Nephron (organoid): ENCODE data around the gene MLXIP.
"Not testable (repeated sequence)": the region's sequence is repeated elsewhere in the genome, so short reads cannot be mapped to it uniquely, and the experiment has no call there.

Experiments
- H3K27ac Mint-ChIP-seq, 3 experiments: 2 replicates each; pipeline ENCODE4 v1.8.0; 2020; ENCODE audit warnings: mixed read lengths in 3 of 3, mild to moderate bottlenecking in 2 of 3, moderate library complexity in 1 of 3
- H3K27me3 Mint-ChIP-seq: 2 replicates; pipeline ENCODE4 v1.8.0; 2021; ENCODE audit warnings: low read depth, mild to moderate bottlenecking, moderate library complexity, mixed read lengths
- H3K36me3 Mint-ChIP-seq: 2 replicates; pipeline ENCODE4 v1.8.0; 2020; ENCODE audit warnings: low read depth, mixed read lengths
- H3K4me1 Mint-ChIP-seq: 2 replicates; pipeline ENCODE4 v1.8.0; 2020; ENCODE audit warnings: mixed read lengths
- H3K4me3 Mint-ChIP-seq, 3 experiments: 2 replicates each; pipeline ENCODE4 v1.8.0; 2020; ENCODE audit warnings: mild to moderate bottlenecking in 3 of 3, mixed read lengths in 3 of 3, moderate library complexity in 2 of 3
- H3K9me3 Mint-ChIP-seq: 2 replicates; pipeline ENCODE4 v1.8.0; 2020; ENCODE audit warnings: mixed read lengths
- TF ChIP-seq, protein P1 (sequence below), 3 experiments: fragments of 200-600 bp; sonication (generic); IDR thresholded peaks; one replicate each; pipeline ENCODE4 v1.5.0; 2021; ENCODE audit warnings: antibody characterized with exemption in 3 of 3; ENCODE audit not compliant: unreplicated experiment in 3 of 3

MLXIP gene

DNA sequence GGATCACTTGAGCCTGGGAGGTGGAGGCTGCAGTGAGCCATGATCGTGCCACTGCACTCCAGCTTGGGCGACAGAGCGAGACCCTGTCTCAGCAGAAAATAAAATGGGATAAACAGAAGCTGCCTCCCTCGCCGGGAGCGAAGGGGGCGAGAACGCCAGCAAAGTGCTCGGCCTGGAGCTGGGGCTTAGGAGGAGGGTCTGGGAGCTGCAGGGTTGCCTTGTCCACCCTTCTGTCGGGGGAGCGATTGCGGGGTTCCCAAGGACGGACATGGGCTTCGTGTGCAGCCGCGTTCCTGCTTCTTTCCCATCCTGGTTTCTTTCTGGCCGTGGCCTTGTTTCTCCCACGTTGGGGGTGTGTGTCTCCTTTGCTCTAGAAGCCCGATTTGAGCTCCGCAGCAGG lies 27.9 kb upstream of the MLXIP start:
- no peak overlapping the region for H3K27ac Mint-ChIP-seq
- H3K27me3 Mint-ChIP-seq = no peaks in the 10 kb centered on the region
- H3K4me1 Mint-ChIP-seq = peaks cover 5% of the 10 kb centered on the region
- TF ChIP-seq, protein P1, sequence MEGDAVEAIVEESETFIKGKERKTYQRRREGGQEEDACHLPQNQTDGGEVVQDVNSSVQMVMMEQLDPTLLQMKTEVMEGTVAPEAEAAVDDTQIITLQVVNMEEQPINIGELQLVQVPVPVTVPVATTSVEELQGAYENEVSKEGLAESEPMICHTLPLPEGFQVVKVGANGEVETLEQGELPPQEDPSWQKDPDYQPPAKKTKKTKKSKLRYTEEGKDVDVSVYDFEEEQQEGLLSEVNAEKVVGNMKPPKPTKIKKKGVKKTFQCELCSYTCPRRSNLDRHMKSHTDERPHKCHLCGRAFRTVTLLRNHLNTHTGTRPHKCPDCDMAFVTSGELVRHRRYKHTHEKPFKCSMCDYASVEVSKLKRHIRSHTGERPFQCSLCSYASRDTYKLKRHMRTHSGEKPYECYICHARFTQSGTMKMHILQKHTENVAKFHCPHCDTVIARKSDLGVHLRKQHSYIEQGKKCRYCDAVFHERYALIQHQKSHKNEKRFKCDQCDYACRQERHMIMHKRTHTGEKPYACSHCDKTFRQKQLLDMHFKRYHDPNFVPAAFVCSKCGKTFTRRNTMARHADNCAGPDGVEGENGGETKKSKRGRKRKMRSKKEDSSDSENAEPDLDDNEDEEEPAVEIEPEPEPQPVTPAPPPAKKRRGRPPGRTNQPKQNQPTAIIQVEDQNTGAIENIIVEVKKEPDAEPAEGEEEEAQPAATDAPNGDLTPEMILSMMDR (IDR thresholded peaks at IDR 0.05; ENCODE audit: unreplicated experiment in 3 of 3) = no peak
- no peak overlapping the region for H3K4me3 Mint-ChIP-seq
- H3K36me3 Mint-ChIP-seq = peaks cover 21% of the 10 kb centered on the region
- H3K9me3 Mint-ChIP-seq = no peaks in the 10 kb centered on the region

DNA sequence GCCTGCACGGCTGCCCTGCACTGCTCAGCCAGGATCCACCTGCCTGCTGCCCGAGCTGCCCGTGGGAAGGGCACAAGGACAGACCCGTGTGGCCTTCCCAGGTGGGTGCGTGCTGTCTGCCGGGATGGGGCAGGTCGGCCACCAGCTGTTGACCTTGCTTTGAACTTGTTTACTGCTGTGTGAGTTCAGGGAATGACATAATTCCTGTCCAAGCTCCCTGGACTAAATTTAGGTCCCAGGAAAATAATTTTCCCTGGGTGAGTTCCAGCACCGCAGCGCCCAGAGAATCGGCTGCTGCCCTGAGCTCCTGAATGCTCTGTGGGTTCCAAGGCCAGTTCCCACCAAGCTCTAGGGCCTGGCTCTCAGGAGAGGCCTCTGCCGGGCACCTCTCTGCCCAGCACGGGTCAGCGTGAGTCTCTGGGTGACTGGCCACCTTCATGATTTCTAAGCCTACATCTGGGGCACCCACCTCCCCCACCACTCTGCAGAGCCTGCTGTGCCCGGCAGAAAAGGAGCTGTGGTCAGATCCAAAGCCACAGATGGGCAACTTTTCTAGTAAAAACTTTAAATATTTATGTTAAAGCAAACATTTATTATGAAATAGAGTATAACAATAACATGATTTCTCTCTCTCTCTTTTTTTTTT lies 27.2 kb upstream of the MLXIP start:
- TF ChIP-seq, protein P1 (IDR thresholded peaks at IDR 0.05; ENCODE audit: unreplicated experiment in 3 of 3) = no peak
- Mint-ChIP-seq H3K36me3 (peaks cover 20% of the 10 kb centered on the region), H3K27ac (peak overlapping the region in 1 of 3 experiments; percentile 59), H3K9me3 (no peaks in the 10 kb centered on the region), H3K4me3 (no peak overlapping the region), H3K4me1 (peaks cover 5% of the 10 kb centered on the region), H3K27me3 (no peaks in the 10 kb centered on the region)

DNA sequence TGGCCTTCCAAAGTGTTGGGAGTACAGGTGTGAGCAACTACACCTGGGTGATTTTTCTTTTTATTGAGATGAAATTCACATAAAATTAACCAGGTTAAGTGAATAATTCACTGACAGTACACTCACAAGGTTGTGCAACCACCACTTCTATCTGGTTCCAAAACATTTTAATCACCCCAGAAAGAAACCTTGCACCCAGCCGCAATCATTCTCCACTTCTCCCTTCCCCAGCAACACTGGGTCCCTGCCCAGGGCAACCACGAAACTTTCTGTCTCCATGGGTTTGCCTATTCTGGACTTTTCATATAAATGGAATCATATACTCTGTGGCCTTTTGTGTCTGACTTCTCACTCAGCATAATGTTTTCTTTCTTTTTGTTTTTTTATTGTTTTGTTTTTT lies 26.3 kb upstream of the MLXIP start:
- Mint-ChIP-seq H3K36me3 (peaks cover 27% of the 10 kb centered on the region), H3K4me3 (no peak overlapping the region), H3K9me3 (no peaks in the 10 kb centered on the region), H3K27me3 (no peaks in the 10 kb centered on the region), H3K4me1 (peaks cover 5% of the 10 kb centered on the region), H3K27ac (peak overlapping the region in 2 of 3 experiments; percentile 40 to 50)
- TF ChIP-seq, protein P1 (IDR thresholded peaks at IDR 0.05; ENCODE audit: unreplicated experiment in 3 of 3) = no peak

DNA sequence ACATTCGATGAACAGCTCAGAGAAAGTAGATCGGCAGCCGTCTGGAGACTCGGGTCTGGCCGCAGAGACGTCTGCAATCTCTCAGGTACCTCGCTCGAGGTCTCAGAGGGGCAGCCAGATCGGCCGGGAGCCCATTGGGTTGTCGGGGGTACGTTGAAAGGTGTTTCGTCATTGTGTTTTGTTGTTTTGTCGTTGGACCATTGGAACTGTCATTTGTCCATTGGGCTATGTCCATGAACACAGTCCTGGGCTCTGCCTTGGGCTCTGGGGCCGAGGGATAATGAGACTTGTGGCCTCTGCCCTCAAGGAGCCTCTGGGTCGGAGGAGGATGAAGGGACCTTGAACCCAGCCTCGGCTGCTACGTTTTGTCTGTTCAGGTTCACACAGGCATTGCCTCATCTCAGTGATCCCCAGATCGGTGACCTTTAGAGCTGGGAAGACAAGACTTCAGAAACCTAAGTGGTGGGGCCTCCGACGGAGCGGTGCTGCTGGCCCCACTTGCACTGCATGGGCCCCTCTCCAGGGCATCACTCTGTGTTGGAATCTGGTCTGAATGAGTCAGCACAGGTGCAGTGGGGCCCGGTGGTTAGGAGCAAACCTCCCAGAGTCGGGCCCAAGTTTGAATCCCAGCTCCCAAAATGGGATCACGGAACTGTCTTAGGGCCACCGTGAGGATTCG lies 23.6 kb upstream of the MLXIP start:
- H3K36me3 Mint-ChIP-seq = peaks cover 33% of the 10 kb centered on the region
- peaks cover 6% of the 10 kb centered on the region for H3K4me1 Mint-ChIP-seq
- H3K4me3 Mint-ChIP-seq = no peak overlapping the region
- no peaks in the 10 kb centered on the region for H3K27me3 Mint-ChIP-seq
- peak overlapping the region; percentile 69 to 87 (median 71) for H3K27ac Mint-ChIP-seq
- no peaks in the 10 kb centered on the region for H3K9me3 Mint-ChIP-seq
- TF ChIP-seq, protein P1 (IDR thresholded peaks at IDR 0.05; ENCODE audit: unreplicated experiment in 3 of 3) = no peak

DNA sequence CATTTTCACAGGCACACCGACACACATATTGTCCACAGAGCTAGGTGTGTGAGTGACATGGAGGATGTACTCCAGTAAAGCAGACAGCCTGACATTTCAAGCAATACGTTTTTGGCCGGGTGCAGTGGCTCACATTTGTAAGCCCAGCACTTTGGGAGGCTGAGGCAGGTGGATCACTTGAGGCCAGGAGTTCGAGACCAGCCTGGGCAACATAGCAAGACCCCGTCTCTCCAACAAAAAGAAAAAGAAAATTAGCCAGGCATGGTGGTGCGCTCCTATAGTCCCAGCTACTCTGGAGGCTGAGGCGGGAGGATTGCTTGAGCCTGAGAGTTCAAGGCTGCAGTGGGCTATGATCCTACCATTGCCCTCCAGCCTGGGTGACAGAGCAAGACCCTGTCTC lies 22.1 kb upstream of the MLXIP start:
- not testable (repeated sequence) for H3K4me3 Mint-ChIP-seq, H3K27me3 Mint-ChIP-seq, H3K9me3 Mint-ChIP-seq
- Mint-ChIP-seq H3K4me1 (peaks cover 17% of the 10 kb centered on the region), H3K27ac (peak overlapping the region in 2 of 3 experiments; percentile 20 to 45), H3K36me3 (peaks cover 44% of the 10 kb centered on the region)

DNA sequence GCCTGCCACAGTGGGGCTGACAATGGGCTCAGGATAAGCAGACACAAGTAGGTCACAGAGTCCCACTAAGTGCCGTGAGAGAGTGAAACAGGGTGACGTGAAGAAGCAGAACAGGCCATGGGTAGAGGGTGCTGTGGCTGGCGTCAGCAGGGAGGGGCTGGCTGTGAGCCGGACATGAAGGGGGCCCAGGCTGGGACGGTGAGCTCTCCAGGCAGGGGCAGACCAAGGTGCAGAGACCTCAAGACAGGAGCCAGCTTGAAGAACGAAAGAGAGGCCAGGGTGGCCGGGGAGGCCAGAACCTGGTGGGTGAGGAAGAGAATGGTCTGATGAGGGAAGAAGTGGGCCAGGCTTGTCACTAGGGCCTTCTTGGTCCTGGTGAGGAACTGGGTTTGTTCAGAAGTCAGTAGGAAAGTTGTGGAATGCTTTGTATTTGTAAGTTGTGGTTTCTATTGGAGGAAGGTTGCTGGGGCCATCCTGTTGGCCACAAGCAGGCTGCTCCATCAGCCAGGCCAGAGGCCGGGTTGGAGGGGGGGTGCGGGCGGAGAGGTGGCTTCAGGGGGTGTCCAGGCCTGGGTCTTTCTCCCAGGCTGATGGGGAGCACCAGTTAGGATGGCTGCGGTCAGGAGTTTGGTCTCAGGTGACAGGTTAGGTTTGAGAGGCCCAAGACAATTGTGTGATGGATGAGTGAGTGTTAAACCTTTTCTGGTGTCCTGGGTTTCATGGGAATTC lies 21.4 kb upstream of the MLXIP start:
- H3K9me3 Mint-ChIP-seq = no peaks in the 10 kb centered on the region
- no peaks in the 10 kb centered on the region for H3K27me3 Mint-ChIP-seq
- TF ChIP-seq, protein P1 (IDR thresholded peaks at IDR 0.05; ENCODE audit: unreplicated experiment in 3 of 3) = no peak

More for the DNA sequence above, 21.4 kb upstream of the MLXIP start:
- Mint-ChIP-seq H3K27ac (peak overlapping the region; percentile 45 to 76 (median 52)), H3K36me3 (peaks cover 44% of the 10 kb centered on the region), H3K4me3 (no peak overlapping the region), H3K4me1 (peaks cover 23% of the 10 kb centered on the region)
